CD4-positive, alpha-beta T cell treated with Interleukin-15 for 4 hours (primary cell): Measurements from ENCODE around the gene STK38.

Experiments used
- DNase-seq: peaks from one replicate; pipeline ENCODE4 v3.0.0-alpha.2; 2020; ENCODE audit warnings: low spot score

STK38 gene

GRCh38 chr6:36523451-36523850 lies 23.8 kb downstream of the STK38 start:
- no peak for DNase-seq

DNA sequence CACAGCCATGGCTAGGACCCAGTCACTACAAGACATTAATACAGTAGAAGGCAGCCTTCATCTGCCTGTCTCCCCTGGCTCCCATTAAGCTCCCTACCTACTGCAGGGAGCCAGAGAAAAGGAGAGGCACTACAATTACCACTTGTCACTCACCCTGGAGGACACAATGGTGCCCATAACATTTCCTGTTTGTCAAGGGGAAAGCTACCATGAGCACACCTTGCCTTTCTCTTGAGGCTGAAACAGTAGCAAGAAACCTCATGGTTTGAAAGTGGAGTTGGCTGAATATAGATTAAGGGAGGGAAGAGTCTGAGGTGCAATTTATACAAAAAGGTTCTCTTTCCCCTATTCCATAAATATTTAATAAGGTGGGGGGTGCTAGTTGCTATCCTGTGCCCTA lies 27.9 kb downstream of the STK38 start:
- DNase-seq = no peak

DNA sequence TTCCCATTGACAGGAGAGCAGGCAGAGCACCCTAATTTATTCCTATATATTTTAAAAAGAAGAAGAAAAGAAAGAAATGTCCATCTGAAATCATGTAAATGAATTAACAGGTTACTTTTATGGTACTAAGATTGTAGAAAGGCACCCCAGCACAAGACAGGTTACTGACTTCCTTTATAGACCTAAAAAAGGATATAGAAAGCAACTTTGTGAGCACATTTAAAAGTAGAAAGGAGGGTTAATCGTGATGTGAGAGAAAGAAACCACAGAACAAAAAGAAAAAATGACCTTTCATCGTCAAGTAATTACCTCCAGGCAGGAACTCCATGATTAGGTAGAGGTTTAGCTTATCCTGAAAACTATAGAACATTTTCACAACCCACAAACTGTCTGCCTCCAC lies 29.9 kb downstream of the STK38 start:
- no peak for DNase-seq

DNA sequence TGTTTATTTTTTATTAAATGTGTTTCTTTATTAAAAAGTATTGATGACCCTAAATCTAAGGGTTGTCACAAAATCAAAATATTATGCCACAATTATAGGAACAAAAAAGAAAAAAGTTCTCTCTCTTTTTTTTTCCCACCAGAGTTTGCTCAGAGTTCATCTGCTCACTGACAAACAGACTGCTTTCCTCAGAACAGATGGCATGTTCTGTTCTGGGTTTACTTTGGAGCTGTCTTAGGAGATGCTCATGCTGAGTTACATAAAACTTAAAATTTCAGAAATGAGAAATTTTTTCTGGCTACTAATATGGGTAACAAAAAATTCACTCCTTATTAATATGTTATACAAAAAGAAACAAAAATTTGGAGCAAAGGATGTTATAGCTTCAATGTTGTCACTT lies 30.3 kb downstream of the STK38 start:
- no peak for DNase-seq

- DNase-seq = no peak
Observed at GRCh38 chr6:36516559-36516958, 30.7 kb downstream of the STK38 start.

GRCh38 chr6:36515844-36516243 lies 31.4 kb downstream of the STK38 start:
- DNase-seq = no peak

GRCh38 chr6:36514554-36515456 lies 32.5 kb downstream of the STK38 start:
- no peak for DNase-seq

GRCh38 chr6:36510365-36510764 lies 36.9 kb downstream of the STK38 start:
- no peak for DNase-seq

- DNase-seq = no peak
Observed at GRCh38 chr6:36508532-36508931, 38.7 kb downstream of the STK38 start.

GRCh38 chr6:36506611-36507010 lies 40.7 kb downstream of the STK38 start:
- no peak for DNase-seq

GRCh38 chr6:36505744-36506534 lies 41.3 kb downstream of the STK38 start:
- DNase-seq = no peak

GRCh38 chr6:36504982-36505381 lies 42.3 kb downstream of the STK38 start:
- DNase-seq = no peak

- DNase-seq = no peak
Observed at GRCh38 chr6:36504181-36504580, 43.1 kb downstream of the STK38 start.

GRCh38 chr6:36501686-36502085 lies 45.6 kb downstream of the STK38 start:
- no peak for DNase-seq

GRCh38 chr6:36499918-36500317 lies 47.4 kb downstream of the STK38 start:
- no peak for DNase-seq

DNA sequence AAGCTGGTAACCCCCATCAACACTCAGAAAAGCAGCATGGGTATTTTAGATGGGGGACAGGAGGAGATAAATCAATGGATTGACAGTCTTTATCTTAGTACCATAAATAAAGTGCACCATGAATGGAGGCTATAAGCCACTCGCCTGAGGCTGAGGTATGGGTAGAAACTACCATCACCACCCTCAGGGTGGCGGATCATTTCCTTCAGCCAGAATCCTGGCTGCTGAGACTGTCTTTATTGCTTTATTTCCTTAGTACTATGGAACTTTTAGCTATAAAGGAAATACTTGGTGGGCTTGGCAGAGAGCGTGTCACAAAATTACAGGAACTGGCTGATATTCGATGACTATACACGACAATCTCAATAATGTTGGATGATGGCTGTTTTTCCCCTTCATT lies 52.2 kb downstream of the STK38 start:
- DNase-seq = no peak

DNA sequence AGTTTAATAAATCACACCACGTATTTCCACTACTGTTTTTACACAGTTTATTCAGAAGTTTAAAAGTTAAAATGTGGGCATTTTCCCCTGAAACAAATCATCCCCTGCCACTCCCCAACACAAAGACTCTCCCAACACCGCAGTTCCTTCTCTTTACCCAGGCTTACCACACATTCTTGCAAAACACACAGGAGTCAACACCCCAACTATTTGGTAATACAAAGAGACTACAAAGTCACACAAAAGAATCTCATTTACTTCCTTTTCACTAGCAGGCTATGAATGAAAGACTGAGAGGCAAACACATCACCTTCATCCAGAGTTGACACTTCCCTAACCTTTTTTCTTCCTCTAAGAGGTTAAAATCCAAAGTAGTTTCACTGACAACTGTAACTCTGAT lies 53.4 kb downstream of the STK38 start:
- DNase-seq = no peak

DNA sequence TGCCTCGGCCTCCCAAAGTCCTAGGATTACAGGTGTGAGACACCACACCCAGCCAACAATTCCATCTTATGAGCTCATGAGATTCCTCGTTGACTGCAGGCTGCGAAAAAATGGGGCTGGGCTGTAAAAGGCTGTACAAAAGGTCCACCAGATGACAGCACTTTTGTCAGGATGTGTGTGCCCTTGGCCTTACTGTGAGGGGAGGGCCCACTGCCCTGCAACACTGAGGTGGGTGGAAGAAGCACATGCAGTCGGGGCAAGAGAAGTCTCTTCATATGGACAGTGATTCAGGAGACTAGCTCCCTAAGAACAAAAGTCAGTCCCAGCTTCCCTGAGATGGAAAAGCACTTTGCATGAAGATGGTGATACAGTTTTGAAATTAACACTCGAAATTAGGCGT lies 54.0 kb downstream of the STK38 start:
- DNase-seq = no peak

DNA sequence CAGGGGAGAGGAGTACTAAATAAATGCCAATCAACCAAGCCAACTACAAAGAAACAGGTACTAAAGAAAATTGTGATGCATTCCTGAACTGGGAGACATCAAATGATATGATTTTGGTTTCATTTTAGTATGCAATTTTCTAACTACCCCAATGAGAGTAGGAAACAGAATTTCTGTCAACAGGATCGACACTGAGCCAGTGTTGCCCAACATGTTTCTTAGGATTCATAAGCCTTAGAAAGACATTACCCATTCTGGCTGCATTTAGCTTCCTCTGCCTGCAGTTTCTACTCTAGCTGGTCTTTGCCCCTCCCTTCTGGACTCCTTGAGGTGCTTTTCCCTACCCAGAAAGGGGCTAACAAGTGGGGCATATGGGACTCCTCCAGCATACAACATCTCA lies 54.7 kb downstream of the STK38 start:
- no peak for DNase-seq

- DNase-seq = no peak
Observed at GRCh38 chr6:36492092-36492491, 55.2 kb downstream of the STK38 start.

DNA sequence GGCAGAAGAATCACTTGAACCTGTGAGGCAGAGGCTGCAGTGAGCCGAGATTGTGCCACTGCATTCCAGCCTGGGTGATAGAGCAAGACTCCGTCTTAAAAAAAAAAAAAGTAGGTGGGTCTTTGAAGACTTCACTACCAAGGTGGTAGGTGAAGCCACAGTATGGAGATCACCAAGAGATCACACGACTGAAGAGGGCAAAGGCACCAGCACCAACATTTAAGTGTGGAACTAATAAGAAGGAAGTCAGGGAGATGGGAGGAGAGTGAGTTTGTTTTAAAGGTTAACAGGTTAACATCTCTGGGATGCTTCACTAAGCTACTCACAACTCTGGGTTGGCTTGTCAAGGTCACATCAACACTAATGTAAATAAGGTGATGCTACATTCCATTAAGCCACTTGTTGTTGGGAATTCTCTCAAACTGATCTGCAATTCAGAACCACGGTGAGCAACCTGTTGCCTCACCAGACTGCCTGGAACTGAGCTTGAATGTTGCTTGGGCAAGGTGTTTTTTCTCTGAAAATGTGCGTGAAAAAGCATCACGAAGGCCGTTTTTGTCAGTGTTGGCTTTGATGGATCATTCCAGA lies 55.8 kb downstream of the STK38 start:
- DNase-seq = no peak

- DNase-seq = no peak
Observed at GRCh38 chr6:36489426-36489825, 57.9 kb downstream of the STK38 start.

DNA sequence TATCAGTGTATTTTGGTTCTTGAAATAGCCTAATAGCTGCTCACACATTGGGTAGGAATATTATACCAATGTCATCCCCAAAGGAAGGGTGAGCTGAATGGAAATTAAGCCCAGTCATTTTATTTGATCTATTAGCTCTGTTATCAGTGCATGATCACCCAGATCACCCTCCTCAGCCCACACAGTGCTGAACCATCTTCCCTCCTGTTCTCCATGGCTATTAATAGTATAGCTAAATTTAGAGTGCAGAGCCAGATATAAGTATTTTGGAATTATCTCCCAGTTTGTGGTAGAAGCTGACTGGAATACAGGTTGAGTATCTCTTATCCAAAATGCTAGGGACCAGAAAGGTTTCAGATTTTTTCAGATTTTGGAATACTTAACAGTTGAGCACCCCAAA lies 59.1 kb downstream of the STK38 start:
- DNase-seq = no peak
